Adrenal gland (tissue), 19 donors: ENCODE measurements around the gene RSPO4. TPM values are rescaled to one million over a fixed set of nuclear protein-coding genes. Genes with fewer than 3 reads are reported as not detected.

Experiments used
- DNase-seq, 7 donors: peaks; one replicate each; pipeline ENCODE4 v3.0.0-alpha.2; 2019 to 2020
- H3K27ac ChIP-seq, 5 donors: fragments of 200-600 bp; sonication (generic) in 4 of 5; 1 replicate in 3 of 5; 2 replicates in 2 of 5; pipeline versions ENCODE4 v1.5.1 to v1.8.0; 2016 to 2020; ENCODE audit warnings: mild to moderate bottlenecking in 1 of 5
- H3K27me3 ChIP-seq: fragments of 200-600 bp; 2 replicates; pipeline ENCODE4 v1.8.0; 2021
- H3K36me3 ChIP-seq, 2 donors: fragments of 200-600 bp; replicated peaks in 1 of 2; 1 replicate in 1 of 2; 2 replicates in 1 of 2; pipeline versions ENCODE4 v1.5.1 to v1.8.0; 2018 to 2022
- H3K4me1 ChIP-seq, 2 donors: fragments of 200-600 bp; replicated peaks in 1 of 2; 1 replicate in 1 of 2; 2 replicates in 1 of 2; pipeline versions ENCODE4 v1.5.1 to v1.8.0; 2018 to 2021
- H3K4me3 ChIP-seq, 4 donors: fragments of 200-600 bp; sonication (generic) in 3 of 4; one replicate each; pipeline ENCODE4 v1.5.1; 2016 to 2018
- H3K9me3 ChIP-seq, 3 donors: fragments of 200-600 bp; sonication (generic) in 1 of 3; replicated peaks in 1 of 3; 1 replicate in 2 of 3; 2 replicates in 1 of 3; pipeline versions ENCODE4 v1.5.1 to v1.8.0; 2016 to 2021
- POLR2A ChIP-seq, 2 donors: fragments of 450-650 bp; IDR thresholded peaks; one replicate each; pipeline ENCODE4 v1.6.1; 2017; ENCODE audit warnings: antibody characterized with exemption in 2 of 2, mild to moderate bottlenecking in 2 of 2, moderate library complexity in 1 of 2
- WGBS, 4 donors: extraction: QIAGEN DNeasy Blood & Tissue Kit in 2 of 4; methylation state at CpG; one replicate each; pipeline versions ENCODE4 v1.1.5 to v1.1.7; 2013 to 2017; 5-methylcytosine and 5-hydroxymethylcytosine counted together
- intact Hi-C, 2 donors: fragments of 100-400 bp; cut with DNase I; formaldehyde crosslinking; loops; one replicate each; pipeline versions ENCODE4 v1.14.1 to v1.15.0; 2022 to 2023
- long read RNA-seq, 10 donors: library from polyadenylated mRNA in 3 of 10; unstranded in 2 of 10; stranded (forward) in 1 of 10; transcript quantifications; one replicate each; pipeline ENCODE4 v2.0.0 and lab custom pipeline, GENCODE V29; 2021 to 2026
- polyA plus RNA-seq, 3 donors: library from polyadenylated mRNA; stranded (reverse); fragments of 200-250 nt in 2 of 3; fragments of 350-450 nt in 1 of 3; fragmentation: Illumina TruSeq in 1 of 3; extraction: RNeasy Lipid Tissue Mini Kit (QIAGEN cat#74804) in 1 of 3; gene quantifications; one replicate each; pipeline ENCODE4 v1.2.3, GENCODE V29; 2013 to 2014
- total RNA-seq, 9 donors: library from RNA; depleted of rRNA in 4 of 9; stranded (reverse); fragments of >200 nt in 4 of 9; fragments of 120-200 nt in 1 of 9; fragmentation: NEBNext Ultra II Directional in 1 of 9; extraction: Animal tissue kit (Norgen Biotek cat#: 25700) in 1 of 9; gene quantifications; one replicate each; pipeline versions ENCODE4 v1.1.0 to v1.2.4, GENCODE V29; 2013 to 2023
- TF ChIP-seq, protein P1 (sequence below), 6 experiments: fragments of 450-650 bp in 4 of 6; fragments of 200-600 bp in 2 of 6; sonication (generic) in 1 of 6; IDR thresholded peaks; 1 replicate in 5 of 6; 2 replicates in 1 of 6; pipeline versions ENCODE4 v1.5.1 to v1.8.0; 2016 to 2021; ENCODE audit warnings: antibody characterized with exemption in 6 of 6, mild to moderate bottlenecking in 2 of 6, moderate library complexity in 1 of 6
- donor health status: healthy with polysubstance abuse.
- donor health status: Bipolar disorder and iron deficiency.
- donor health status: DM: yes; HTN: yes; CAD: no.
- donor health status: DM: no; HTN: no; CAD: no.
- donor health status: DM: no; HTN: no; CAD: no.
- donor health status: DM: yes; HTN: yes; CAD: no.

Gene RSPO4
- total RNA-seq = under 1 TPM in 4 of 9 donors, not detected in 5; 0.06 to 0.39 (median 0.25) TPM
- polyA plus RNA-seq = under 1 TPM; 0.16 to 0.64 (median 0.20) TPM
- long read RNA-seq, donor 1 = 0 reads
- long read RNA-seq, donor 2 = 0 reads
- long read RNA-seq, donor 3 = 0 reads
- long read RNA-seq, donor 4 = 0 reads
- long read RNA-seq, donor 5 = 0 reads
- long read RNA-seq, donor 6 = 0 reads
- long read RNA-seq, donor 7 = 0 reads
- long read RNA-seq, donor 8 = 0 reads
- long read RNA-seq, donor 9 = 0 reads
- long read RNA-seq, donor 10 = 0 reads

DNA sequence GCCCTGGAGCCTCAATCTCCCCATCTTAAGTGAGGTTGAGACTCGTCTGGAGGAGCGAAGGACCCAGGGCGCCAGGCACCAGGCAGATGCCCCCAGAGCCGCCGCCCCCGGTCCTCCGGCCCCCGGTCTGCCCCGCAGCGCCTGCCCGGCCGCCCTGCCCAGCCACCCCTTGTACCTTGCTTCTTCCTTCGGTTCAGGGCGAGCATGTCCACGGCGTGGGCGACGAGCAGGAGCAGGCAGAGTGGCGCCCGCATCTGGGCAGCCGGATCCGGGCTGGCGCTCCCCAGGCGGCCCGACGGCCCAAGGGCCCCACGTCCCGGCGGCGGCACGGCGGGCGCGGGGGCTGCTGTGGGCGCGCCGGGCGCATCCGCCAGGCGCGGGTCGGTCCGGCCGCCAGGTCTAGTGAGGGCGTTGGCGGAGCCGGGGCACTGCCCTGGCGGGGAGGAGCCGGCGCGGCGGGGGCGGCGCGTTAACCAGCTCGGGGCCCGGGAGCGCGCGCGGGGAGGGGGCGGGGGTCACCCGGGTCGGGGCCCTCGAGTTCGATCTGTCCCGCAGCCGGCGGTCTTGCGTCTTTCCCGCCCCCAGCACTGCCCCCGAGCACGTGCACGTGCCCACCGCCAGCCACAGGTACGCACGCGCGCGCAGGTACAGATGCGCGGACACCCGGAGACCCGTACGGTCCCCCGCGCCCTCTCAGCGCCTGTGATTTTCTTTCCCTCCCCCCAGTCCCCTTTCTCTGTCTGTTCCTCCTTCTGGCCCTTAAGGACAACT, at the start of gene RSPO4:
RSPO4 (minus strand) TSS at position 401 of the 771 bp plus-strand sequence; CDS start at position 254, 147 bp downstream.
- H3K27me3 ChIP-seq = peaks cover 41% of the 10 kb centered on the region
- WGBS, 4 donors = 1 to 5% (median 2%) methylated on average over 12 to 88 of the region's 88 CpGs
- H3K27ac ChIP-seq = no peak within 1 kb of the TSS
- TF ChIP-seq, protein P1, sequence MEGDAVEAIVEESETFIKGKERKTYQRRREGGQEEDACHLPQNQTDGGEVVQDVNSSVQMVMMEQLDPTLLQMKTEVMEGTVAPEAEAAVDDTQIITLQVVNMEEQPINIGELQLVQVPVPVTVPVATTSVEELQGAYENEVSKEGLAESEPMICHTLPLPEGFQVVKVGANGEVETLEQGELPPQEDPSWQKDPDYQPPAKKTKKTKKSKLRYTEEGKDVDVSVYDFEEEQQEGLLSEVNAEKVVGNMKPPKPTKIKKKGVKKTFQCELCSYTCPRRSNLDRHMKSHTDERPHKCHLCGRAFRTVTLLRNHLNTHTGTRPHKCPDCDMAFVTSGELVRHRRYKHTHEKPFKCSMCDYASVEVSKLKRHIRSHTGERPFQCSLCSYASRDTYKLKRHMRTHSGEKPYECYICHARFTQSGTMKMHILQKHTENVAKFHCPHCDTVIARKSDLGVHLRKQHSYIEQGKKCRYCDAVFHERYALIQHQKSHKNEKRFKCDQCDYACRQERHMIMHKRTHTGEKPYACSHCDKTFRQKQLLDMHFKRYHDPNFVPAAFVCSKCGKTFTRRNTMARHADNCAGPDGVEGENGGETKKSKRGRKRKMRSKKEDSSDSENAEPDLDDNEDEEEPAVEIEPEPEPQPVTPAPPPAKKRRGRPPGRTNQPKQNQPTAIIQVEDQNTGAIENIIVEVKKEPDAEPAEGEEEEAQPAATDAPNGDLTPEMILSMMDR (IDR thresholded peaks at IDR 0.05) = no peak
- TF ChIP-seq POLR2A (IDR thresholded peaks at IDR 0.05) = no peak
- no peaks in the 10 kb centered on the region for H3K36me3 ChIP-seq
- intact Hi-C loops = no loop called here
- DNase-seq = no peak
- no peaks in the 10 kb centered on the region for H3K9me3 ChIP-seq
- H3K4me1 ChIP-seq = no peaks in the 10 kb centered on the region
- H3K4me3 ChIP-seq = no peak within 1 kb of the TSS

DNA sequence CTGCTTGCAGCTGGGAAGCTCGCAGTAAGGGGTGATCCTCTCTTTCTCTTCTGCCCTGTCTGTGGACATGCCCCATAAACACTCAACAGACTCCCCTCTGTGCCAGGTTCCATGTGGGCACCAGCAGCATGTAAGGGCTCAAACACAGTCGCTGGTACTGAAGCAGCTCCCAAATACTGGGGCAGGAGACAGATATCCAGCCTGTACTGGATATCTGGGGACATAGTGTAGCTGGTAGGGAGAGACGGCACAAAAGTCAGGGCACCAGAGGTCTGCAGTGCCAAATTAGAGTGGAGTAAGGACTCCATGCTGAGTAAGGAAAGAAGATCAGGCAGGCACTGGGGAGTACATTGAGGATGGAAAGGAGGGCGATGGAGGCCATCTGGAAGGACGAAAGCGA, 48.3 kb upstream of the RSPO4 start:
- Histone ChIP-seq H3K27me3 (no peaks in the 10 kb centered on the region), H3K36me3 (no peaks in the 10 kb centered on the region), H3K4me1 (no peaks in the 10 kb centered on the region), H3K27ac (no peak overlapping the region), H3K4me3 (no peak overlapping the region), H3K9me3 (no peaks in the 10 kb centered on the region)
- no peak for DNase-seq
- TF ChIP-seq POLR2A (IDR thresholded peaks at IDR 0.05) = no peak
- TF ChIP-seq, protein P1 (IDR thresholded peaks at IDR 0.05) = no peak
- intact Hi-C loops = no loop called here
- WGBS, 4 donors = 82 to 91% (median 86%) methylated on average over 6 of the region's 6 CpGs

GRCh38 chr20:1045860-1046418, 43.8 kb upstream of the RSPO4 start:
- WGBS, 4 donors = 83 to 94% (median 91%) methylated on average over 3 of the region's 3 CpGs
- intact Hi-C loops = no loop called here

More at GRCh38 chr20:1045860-1046418, 43.8 kb upstream of the RSPO4 start:
- no peak overlapping the region for H3K4me3 ChIP-seq
- no peaks in the 10 kb centered on the region for H3K27me3 ChIP-seq
- no peaks in the 10 kb centered on the region for H3K9me3 ChIP-seq
- H3K36me3 ChIP-seq = no peaks in the 10 kb centered on the region
- TF ChIP-seq POLR2A (IDR thresholded peaks at IDR 0.05) = no peak
- TF ChIP-seq, protein P1 (IDR thresholded peaks at IDR 0.05) = no peak
- DNase-seq = no peak
- no peak overlapping the region for H3K27ac ChIP-seq
- no peaks in the 10 kb centered on the region for H3K4me1 ChIP-seq
